HUES6 (cell line): ENCODE data around the gene MYLK4.
A peak's percentile ranks its signal among the peaks of the same experiment; 100 is the strongest.

ENCODE experiments used
- H3K27ac ChIP-seq: 2 replicates; pipeline ENCODE4 v1.7.0; 2013; ENCODE audit warnings: low read depth, mild to moderate bottlenecking, low read length, inconsistent platforms
- H3K27me3 ChIP-seq: 2 replicates; pipeline ENCODE4 v1.6.1; 2013; ENCODE audit warnings: low read length; ENCODE audit not compliant: control insufficient read depth, insufficient read depth
- H3K36me3 ChIP-seq: 2 replicates; pipeline ENCODE4 v1.6.1; 2013; ENCODE audit warnings: low read length; ENCODE audit not compliant: control insufficient read depth, insufficient read depth
- H3K4me1 ChIP-seq: 2 replicates; pipeline ENCODE4 v1.6.1; 2013; ENCODE audit warnings: low read length; ENCODE audit not compliant: control insufficient read depth, insufficient read depth
- H3K4me3 ChIP-seq: 2 replicates; pipeline ENCODE4 v1.5.1; 2013; ENCODE audit warnings: low read depth, low read length
- H3K9ac ChIP-seq: one replicate; pipeline ENCODE4 v1.6.1; 2013; ENCODE audit warnings: mild to moderate bottlenecking, low read length
- H3K9me3 ChIP-seq: 2 replicates; pipeline ENCODE4 v1.6.1; 2013; ENCODE audit warnings: low read depth, low read length; ENCODE audit not compliant: control insufficient read depth, insufficient read depth

Gene MYLK4

GRCh38 chr6:2754911-2755310, 4.2 kb upstream of the MYLK4 start:
- Histone ChIP-seq H3K36me3 (no peaks in the 10 kb centered on the region), H3K9ac (no peak overlapping the region), H3K27ac (no peak overlapping the region), H3K27me3 (no peaks in the 10 kb centered on the region), H3K4me1 (no peaks in the 10 kb centered on the region), H3K4me3 (no peak overlapping the region), H3K9me3 (no peaks in the 10 kb centered on the region)

GRCh38 chr6:2754393-2754792, 3.7 kb upstream of the MYLK4 start:
- no peak overlapping the region for H3K9ac ChIP-seq
- H3K27me3 ChIP-seq, result no peaks in the 10 kb centered on the region
- no peaks in the 10 kb centered on the region for H3K4me1 ChIP-seq
- no peak overlapping the region for H3K27ac ChIP-seq
- no peak overlapping the region for H3K4me3 ChIP-seq
- no peaks in the 10 kb centered on the region for H3K36me3 ChIP-seq
- H3K9me3 ChIP-seq, result no peaks in the 10 kb centered on the region

- Histone ChIP-seq H3K4me3 (no peak overlapping the region), H3K9ac (no peak overlapping the region)
Measured at GRCh38 chr6:2753743-2754142, 3.0 kb upstream of the MYLK4 start.

GRCh38 chr6:2753110-2753489, 2.4 kb upstream of the MYLK4 start:
- no peak overlapping the region for H3K4me3 ChIP-seq
- no peak overlapping the region for H3K27ac ChIP-seq
- H3K9me3 ChIP-seq, result no peaks in the 10 kb centered on the region
- H3K4me1 ChIP-seq, result no peaks in the 10 kb centered on the region
- no peak overlapping the region for H3K9ac ChIP-seq
- H3K36me3 ChIP-seq, result no peaks in the 10 kb centered on the region
- no peaks in the 10 kb centered on the region for H3K27me3 ChIP-seq

More at GRCh38 chr6:2753743-2754142, 3.0 kb upstream of the MYLK4 start:
- no peaks in the 10 kb centered on the region for H3K4me1 ChIP-seq
- no peaks in the 10 kb centered on the region for H3K36me3 ChIP-seq
- H3K9me3 ChIP-seq, result no peaks in the 10 kb centered on the region
- no peaks in the 10 kb centered on the region for H3K27me3 ChIP-seq
- H3K27ac ChIP-seq, result no peak overlapping the region

DNA sequence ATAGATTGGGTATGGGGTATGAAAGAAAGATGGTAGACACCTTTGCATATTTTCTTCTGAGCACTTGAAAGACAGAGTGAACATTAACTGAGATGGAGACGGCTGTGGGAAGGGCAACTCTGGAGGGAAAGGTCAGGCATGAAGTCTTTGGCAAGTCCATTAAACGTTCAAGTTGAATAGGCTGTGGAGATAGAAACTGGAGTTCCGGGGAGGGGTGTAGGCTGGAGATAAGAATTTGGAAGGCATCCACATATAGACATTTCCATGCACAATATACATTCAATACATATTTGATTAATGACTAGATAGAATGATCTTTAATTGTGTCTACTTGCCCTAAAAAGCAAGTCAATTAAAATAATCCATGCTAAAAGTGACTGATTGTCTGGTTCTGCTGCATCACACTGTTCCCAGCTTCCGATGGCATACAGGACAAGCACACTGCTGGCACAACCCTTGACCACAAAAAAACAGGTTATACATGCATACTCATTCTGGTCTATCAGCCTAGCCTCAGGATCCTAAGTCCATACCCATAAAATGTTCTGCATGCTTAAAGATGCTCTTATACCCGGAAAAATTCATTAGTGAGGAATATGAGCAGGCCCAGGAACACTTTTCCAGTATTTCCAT, 1.9 kb upstream of the MYLK4 start:
- Histone ChIP-seq H3K4me1 (no peaks in the 10 kb centered on the region), H3K9ac (no peak overlapping the region), H3K27ac (no peak overlapping the region), H3K27me3 (no peaks in the 10 kb centered on the region), H3K4me3 (no peak overlapping the region), H3K36me3 (no peaks in the 10 kb centered on the region), H3K9me3 (no peaks in the 10 kb centered on the region)

DNA sequence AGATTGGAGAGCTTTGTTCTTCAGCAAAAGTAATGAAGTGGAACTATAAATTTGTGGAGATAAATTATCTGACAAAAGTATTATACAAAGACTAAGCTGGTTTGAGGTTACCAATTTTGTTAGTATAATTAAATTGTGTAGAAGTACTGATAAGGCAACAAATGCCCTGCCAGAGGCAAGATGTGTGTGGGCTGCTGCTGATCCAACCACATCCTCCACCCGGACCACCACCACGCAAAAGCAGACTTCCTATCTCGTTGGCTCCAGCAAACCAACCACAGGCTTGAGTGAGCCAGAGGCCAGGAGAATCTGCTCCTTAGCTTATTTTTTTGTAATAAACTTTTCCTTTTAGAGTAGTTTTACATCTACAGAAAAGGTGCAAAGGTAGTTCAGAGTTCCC, 1.1 kb upstream of the MYLK4 start:
- H3K4me3 ChIP-seq, result no peak overlapping the region
- peaks cover 2% of the 10 kb centered on the region; the same call in 1 of the 2 replicates for H3K4me1 ChIP-seq
- no peak overlapping the region for H3K27ac ChIP-seq
- no peaks in the 10 kb centered on the region for H3K9me3 ChIP-seq
- H3K36me3 ChIP-seq, result no peaks in the 10 kb centered on the region
- H3K9ac ChIP-seq, result no peak overlapping the region
- no peaks in the 10 kb centered on the region for H3K27me3 ChIP-seq

- H3K9me3 ChIP-seq, result no peaks in the 10 kb centered on the region
- peaks cover 7% of the 10 kb centered on the region for H3K4me1 ChIP-seq
- H3K36me3 ChIP-seq, result no peaks in the 10 kb centered on the region
- no peak overlapping the region for H3K27ac ChIP-seq
- no peak overlapping the region for H3K4me3 ChIP-seq
- H3K9ac ChIP-seq, result no peak overlapping the region
- H3K27me3 ChIP-seq, result no peaks in the 10 kb centered on the region
Measured at GRCh38 chr6:2749969-2750600, 637 bp downstream of the MYLK4 start.

DNA sequence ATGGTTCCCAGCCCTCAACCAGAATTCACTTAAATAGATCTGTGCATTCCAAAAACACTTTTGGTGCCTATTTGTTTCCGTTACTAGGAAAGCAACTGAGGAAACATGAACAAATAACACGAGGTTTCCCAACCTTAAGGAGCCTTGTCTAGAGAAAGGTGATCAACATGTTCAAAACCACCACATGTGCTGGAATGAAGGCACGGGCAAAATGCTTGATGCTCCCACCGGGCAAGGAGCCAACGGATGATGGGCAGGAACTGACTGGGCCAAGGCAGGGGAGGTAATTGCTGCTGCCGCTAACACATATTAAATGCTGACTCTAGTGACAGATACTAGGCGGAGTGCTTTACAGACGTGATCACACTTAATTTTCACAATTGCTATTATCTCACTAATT, 2.5 kb downstream of the MYLK4 start:
- no peak overlapping the region for H3K4me3 ChIP-seq

GRCh38 chr6:2746557-2747061, 4.1 kb downstream of the MYLK4 start:
- no peak overlapping the region for H3K27ac ChIP-seq
- peak overlapping the region; percentile 29 for H3K9ac ChIP-seq
- no peaks in the 10 kb centered on the region for H3K27me3 ChIP-seq
- H3K4me1 ChIP-seq, result peaks cover 22% of the 10 kb centered on the region
- H3K9me3 ChIP-seq, result no peaks in the 10 kb centered on the region
- no peaks in the 10 kb centered on the region for H3K36me3 ChIP-seq
- no peak overlapping the region for H3K4me3 ChIP-seq

More for the DNA sequence above, 2.5 kb downstream of the MYLK4 start:
- H3K4me1 ChIP-seq, result peaks cover 22% of the 10 kb centered on the region
- H3K27me3 ChIP-seq, result no peaks in the 10 kb centered on the region
- H3K27ac ChIP-seq, result no peak overlapping the region
- no peak overlapping the region for H3K9ac ChIP-seq
- H3K36me3 ChIP-seq, result no peaks in the 10 kb centered on the region
- H3K9me3 ChIP-seq, result no peaks in the 10 kb centered on the region

DNA sequence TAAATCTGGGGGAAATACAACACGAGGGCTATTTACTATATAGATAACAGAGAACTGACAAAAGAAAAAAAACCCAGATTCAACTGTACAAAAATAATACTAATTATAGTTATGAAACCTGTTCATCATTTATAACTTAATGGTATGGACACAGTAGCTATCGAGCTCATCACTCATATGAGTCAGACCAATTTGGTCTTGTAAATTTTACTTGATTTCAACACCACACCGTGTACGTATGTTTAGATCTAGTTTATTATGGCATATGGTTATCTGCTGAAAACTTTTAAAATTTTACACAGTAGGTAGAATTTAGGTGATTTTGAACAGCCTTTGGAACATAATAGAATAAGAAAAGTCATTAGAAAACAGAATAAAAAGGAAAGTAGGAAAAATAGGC, 5.5 kb downstream of the MYLK4 start:
- no peaks in the 10 kb centered on the region for H3K27me3 ChIP-seq
- no peak overlapping the region for H3K9ac ChIP-seq
- no peak overlapping the region for H3K4me3 ChIP-seq
- no peaks in the 10 kb centered on the region for H3K36me3 ChIP-seq
- H3K27ac ChIP-seq, result no peak overlapping the region
- H3K9me3 ChIP-seq, result no peaks in the 10 kb centered on the region
- H3K4me1 ChIP-seq, result peaks cover 22% of the 10 kb centered on the region

DNA sequence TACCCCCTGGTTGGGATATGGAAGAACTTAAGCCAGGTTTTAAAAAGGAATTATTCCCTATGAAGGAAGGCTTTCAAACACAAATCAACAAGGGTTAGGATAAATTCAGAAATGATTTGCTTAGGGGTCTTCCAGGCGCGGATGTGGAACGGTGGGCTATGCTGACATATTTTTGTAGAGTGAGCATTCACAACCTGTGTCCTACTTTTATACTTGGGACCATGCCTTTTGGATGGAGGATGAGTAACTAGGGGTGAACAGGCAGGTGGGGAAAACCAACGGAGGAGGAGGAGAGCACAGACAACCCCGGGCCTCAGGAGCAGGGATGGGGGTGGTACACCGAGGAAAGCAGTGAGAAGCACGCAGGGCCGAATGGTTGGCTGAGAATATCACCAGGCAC, 5.9 kb downstream of the MYLK4 start:
- no peaks in the 10 kb centered on the region for H3K36me3 ChIP-seq
- H3K27ac ChIP-seq, result no peak overlapping the region
- H3K9me3 ChIP-seq, result no peaks in the 10 kb centered on the region
- no peaks in the 10 kb centered on the region for H3K27me3 ChIP-seq
- no peak overlapping the region for H3K9ac ChIP-seq
- H3K4me1 ChIP-seq, result peaks cover 22% of the 10 kb centered on the region
- H3K4me3 ChIP-seq, result no peak overlapping the region
